ENCODE measurements around the gene RNF103.

RNF103 gene

GRCh38 chr2:86566821-86567190 is 56.9 kb downstream of the RNF103 start:
- DNase-seq (ENCODE audit: low read depth) = no peak

DNA sequence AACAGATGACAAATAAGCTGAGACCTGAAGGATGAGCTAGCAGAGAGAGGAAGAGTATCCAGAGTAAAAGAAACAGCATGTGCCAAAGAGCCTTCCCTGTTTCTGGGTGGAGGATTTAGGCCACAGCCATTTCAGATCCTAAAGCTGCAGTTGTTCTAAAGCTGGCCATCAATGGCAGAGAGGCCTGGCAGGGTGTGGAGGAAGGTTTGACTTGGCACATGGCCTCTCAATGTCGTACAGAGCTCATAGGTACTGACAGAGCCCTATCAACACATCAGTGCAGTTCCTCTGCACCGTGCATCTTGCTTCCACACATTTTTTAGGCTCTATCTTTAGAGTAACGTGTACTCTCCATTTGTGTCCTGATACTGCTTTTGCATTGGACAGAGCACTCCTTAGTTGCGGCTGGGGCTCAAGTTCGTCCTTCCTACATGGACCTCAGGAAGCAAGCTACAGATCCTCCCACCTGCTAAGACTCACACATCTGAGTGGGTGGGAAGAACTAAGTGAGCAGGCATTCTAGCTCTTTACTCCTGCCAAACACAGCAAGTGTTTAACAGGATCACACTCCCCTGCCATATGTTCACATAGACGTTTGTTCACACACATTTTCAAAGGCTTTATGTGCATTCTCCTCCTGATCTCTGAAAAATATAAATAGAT is 57.4 kb downstream of the RNF103 start:
- DNase-seq (ENCODE audit: low read depth) = no peak

GRCh38 chr2:86563650-86564061 is 60.0 kb downstream of the RNF103 start:
- DNase-seq (ENCODE audit: low read depth) = no peak

- peak; percentile 82 for DNase-seq (ENCODE audit: low read depth)
These were observed 60.6 kb downstream of the RNF103 start, which contains the start of gene CHMP3 for GRCh38 chr2:86562922-86563649. Gene CHMP3, minus strand, starts transcription at chr2:86563443. Its CDS starts 95 bp downstream, at chr2:86563348.

GRCh38 chr2:86562485-86562921 is 61.2 kb downstream of the RNF103 start:
- no peak for DNase-seq (ENCODE audit: low read depth)

DNA sequence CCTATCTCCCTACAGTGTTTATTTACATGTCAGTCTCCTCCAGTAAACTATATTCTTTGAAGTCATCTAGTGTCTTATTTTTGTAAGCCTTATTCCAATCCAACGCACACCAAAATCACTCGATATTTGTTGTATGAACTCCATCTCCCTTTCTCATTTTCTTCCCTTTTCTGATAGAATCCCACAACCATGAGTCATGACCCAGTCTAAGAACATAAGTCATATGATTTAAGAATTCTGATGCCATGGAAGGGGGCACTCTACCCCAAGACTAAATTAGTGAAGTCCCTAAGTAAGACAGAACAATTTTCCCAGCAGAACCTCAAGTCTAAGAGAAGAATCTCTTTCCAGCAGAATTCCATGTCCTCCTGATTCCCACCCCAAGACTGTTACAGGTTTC is 65.8 kb downstream of the RNF103 start:
- DNase-seq (ENCODE audit: low read depth) = no peak

GRCh38 chr2:86556508-86556907 is 67.2 kb downstream of the RNF103 start:
- DNase-seq (ENCODE audit: low read depth) = no peak
